Measurements from ENCODE around the gene ASCC1.

The ASCC1 gene

DNA sequence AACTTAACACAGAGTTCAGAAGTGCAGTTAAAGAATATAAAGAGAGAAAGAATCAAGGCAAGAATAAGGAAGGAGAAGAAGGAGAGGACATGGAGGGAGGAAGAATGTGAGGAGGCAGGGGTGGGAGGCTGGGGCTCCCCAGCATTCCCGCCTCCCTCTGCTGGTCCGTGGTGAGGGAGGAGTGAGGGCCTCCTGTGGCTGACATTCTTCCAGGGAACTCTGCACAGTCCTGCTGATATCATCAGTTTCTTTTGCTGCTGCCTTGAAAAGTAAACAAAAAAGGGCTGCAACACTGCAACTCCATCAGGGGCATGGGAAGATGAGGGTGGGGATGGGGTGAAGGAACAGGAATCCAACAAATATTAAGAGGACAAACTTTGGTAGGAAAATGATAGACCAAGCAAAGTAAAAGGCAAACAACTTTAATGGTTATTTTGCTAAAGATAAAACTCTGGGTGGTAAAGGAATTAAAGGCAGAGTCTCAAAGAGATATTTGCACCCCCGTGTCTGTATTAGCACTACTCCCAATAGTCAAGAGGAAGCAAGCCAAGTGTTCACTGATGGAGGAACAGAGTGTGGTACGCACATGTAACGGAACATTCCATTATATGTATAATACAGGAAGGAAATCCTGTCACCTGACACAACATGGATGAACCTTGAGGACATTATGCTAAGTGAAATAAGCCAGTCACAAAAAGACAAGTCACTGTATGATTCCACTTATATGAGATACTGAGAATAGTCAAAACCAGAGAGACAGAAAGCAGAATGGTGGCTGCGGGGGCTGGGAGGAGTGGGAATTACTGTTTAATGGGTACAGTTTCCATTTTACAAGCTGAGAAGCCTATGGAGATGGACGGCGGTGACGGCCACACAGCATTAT is 119.7 kb downstream of the ASCC1 start:
- peak; percentile 43 for DNase-seq

DNA sequence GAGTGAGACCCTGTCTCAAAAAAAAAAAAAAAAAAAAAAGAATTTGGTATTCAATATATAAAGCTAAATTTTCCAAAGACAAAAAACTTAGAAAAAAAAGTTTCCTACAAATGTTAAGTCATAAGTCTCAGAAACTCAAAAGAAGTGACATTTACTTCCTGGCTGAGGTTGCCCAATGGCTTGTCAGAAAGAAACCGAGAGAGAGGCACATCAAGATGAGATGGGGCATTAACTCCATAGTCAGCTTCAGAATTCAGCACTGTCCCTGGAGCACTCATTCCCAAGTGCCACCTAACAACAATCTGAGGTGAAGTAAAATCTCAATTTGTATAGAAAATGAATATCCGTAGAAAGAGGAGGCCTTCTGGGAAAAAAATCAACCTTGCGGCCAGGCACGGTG is 120.9 kb downstream of the ASCC1 start:
- no peak for DNase-seq

DNA sequence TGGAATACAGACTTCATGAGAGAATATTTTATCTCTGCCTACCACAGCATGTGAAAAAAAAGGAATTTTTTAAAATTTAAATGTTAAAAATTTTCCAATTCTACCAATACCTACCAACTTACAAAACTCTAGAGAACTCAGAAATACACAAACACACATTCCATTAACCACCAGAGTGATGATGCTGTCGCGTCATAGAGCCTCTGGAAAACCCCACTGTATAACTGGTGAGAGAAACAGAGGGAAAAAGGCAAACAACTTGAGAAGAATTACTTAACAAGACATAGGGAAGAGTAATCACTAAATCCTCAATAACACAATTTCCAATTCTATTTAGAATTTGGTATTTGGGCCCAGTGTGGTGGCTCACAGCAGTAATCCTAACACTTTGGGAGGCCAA is 121.5 kb downstream of the ASCC1 start:
- no peak for DNase-seq

DNA sequence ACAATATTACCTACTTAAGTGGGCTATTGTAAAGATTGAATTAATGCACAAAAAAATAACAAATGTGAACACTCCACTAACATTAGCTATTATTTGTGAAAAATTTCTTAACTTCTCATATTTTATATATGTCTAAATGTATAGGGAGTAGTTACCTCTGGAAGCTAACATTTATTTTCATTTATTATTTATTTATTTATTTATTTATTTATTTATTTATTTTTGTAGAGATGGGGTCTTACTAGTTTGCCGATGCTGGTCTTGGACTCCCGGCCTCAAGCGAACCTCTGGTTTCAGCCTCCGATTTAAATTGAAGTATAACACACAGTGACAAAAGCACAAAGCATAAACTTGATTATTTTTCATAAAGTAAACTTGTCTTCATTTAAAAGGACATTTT is 122.6 kb downstream of the ASCC1 start:
- no peak for DNase-seq

DNA sequence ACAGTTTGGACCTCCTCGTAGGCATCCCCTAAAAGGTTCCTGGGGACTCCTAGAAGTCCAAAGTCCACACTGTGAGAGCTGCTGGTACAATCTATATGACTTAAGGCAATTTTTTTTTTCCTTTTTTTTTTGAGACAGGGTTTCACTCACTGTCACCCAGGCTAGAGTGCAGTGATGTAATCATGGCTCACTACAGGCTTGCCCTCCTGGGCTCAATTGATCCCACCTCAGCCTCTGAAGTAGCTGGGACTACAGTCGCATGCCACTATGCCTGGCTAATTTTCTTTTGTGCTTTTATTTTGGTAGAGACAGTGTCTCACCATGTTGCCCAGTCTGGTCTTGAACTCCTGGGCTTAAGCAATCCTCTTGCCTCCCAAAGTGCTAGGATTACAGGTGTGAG is 123.1 kb downstream of the ASCC1 start:
- no peak for DNase-seq

DNA sequence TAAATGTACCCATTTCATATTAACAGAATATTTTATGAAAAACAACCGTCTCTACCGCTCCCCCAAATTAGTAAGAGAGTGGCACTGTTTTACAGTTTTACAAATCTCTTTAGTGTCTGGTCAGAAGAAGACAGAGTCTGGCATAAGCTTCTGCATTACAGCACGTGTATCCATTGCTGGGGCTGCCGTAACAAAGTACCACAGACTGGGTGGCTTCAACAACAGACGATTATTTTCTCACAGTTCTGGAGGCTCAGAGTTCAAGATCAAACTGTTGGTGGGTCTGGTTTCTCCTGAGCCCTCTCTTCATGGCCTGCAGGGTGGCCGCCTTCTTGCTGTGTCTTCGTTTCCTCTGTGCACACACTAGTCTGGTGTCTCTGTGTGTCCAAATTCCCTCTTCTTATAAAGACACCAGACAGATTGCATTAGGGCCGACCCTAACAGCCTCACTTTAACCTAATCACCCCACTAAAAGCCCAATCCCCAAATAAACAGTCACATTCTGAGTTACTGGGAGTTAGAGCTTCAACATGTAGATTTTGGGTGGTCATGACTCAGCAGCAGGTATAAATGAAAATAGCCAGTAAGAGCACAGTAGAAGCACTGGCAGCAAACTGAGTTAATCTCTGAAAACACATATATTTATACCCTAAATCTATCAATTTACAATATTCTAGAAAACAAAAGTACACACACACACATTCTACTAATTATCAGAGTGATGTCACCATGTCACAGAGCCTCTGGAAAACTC is 123.7 kb downstream of the ASCC1 start:
- DNase-seq, result no peak

DNA sequence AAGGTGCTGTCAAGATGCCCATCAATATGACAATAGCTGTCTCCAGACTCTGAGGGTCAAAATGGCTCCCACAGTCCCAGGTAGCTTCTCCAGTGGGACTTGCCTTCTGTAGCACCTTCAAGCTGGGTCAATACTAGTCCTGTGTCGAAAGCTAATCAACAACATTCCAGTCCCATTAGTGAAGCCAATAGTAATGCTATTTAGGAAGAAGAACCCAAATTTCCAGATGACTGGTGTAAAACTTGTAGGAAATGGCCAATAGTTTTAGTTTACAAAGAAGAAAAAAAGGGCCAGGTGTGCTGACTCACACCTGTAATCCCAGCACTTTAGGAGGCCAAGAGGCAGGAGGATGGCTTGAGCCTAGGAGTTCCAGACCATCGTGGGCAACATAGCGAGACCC is 125.8 kb downstream of the ASCC1 start:
- DNase-seq, result no peak

DNA sequence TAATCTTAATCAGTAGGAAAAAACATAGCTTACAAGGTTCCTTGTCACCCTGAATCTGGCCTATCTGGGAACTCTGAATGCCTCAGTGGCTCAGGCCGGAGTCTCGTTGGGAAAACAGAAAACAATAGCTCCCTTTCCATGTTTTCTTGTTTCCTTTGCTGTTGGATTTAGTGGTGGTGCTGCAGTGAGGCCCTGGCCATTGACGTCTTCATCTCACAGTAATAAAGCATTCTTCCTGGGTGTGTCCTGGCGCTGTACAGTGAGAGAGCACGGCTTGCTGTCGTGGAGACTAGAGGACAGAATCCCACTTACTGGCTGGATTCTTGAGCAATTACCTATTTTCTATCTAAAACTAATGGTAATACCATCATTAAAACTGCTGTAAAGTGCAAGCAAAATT is 126.5 kb downstream of the ASCC1 start:
- DNase-seq, result no peak

DNA sequence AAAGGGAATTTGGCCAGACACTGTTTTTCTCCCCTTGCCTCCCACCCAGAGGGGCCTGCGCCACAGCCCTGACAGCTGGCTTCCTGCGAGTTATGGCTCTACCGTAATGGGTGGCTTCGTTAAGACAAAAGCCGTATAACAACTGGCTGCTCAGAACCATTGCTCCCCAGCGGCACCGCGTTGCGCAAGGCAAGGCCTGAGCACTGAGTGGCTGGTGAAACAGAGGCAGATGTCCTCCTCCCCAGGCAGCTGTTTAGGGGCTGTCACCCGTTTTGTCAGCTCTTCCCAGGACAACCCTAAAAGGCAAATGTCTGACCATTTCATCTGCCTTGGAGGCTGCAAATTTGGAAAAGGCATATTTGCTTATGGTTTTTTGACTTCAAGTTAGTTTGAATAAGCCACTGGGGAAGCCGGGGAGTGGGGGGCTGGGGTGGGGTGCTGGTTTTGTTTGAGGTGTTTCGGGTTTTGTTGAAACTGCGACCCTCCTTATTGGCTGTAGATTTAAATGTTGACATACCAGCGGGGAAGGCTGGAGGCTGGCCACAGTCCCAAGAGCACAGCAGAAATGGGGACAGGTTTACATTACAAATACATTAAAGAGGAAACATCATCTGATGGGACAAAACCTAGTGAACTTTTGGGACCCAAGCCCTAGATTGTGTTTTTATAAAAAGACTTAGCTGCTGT is 127.0 kb downstream of the ASCC1 start:
- no peak for DNase-seq

DNA sequence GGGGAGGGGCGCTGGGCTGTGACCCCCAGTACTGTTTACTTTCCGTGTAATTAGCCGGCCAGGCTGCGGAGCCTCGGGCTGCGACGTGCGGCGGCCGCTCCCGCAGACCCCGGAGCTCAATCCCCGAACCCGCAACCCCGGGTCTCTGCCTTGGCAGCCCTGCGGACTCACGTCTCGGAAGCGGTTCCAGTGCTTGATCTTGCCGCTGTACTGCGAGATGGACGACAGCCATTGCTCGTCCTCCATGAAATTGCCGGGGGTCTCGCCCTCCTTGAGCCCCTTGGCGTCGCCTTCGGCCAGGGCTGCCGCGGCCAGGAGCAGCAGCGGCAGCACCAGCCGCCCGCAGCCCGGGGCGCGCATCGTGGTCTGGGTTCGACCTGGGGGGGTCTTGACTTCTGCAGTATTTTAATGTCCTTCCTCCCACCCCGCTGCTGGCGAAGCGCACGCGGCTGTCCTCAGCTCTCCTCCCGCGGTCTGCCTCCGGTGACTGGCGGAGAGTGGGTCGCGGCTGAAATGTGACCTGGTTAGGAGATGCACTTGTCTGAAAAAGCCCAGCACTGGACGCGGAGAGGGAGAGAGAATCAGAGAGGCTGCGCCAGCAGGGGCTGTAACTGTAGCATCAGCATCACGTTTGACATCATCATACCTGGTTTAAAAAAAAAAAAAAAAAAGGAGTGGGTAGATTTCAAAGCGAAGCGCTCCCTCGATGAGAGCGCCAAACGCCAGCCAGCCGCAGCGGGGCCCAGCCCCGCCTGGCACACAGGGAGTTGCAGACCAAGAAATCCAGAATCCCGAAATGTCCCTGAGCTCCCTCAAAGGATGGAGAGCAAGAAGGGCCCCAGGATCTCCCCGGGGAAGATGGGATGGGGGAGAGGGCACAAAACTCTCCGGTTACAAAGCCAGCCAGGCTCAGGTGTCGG is 127.8 kb downstream of the ASCC1 start, which contains the start of gene SPOCK2:
Gene SPOCK2, minus strand, starts transcription at position 583 of the 920 bp plus-strand sequence. Its CDS starts 223 bp downstream, at position 360.
- DNase-seq, result peak; percentile 7

DNA sequence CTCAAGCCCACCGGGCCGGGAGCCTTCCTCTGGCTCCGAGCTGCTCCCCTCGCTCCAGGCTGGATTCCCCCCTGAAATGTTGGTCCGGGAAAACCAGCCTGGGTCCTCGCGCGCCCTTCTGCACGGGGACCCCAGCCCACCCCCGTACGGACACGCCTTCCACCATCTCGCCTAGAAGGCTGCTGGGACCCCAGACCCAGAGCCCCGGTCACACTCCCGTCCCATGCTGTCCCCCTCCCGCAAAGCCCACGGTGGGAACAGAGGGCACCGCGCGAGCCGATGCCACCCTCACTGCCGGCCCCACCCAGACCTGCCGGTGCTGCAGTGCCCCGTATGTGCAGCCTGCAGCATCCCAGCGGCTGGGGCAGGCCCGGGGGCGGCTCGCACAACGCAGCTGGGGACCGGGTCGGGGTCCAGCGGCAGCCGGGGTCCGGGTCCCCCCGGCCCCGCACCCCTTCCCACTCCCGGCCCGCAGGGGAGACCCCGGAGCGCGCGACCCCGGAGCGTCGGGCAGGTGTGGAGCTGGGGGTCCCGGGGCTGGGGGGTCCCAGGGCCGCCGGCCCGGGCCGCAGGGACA is 128.6 kb downstream of the ASCC1 start:
- DNase-seq, result no peak

DNA sequence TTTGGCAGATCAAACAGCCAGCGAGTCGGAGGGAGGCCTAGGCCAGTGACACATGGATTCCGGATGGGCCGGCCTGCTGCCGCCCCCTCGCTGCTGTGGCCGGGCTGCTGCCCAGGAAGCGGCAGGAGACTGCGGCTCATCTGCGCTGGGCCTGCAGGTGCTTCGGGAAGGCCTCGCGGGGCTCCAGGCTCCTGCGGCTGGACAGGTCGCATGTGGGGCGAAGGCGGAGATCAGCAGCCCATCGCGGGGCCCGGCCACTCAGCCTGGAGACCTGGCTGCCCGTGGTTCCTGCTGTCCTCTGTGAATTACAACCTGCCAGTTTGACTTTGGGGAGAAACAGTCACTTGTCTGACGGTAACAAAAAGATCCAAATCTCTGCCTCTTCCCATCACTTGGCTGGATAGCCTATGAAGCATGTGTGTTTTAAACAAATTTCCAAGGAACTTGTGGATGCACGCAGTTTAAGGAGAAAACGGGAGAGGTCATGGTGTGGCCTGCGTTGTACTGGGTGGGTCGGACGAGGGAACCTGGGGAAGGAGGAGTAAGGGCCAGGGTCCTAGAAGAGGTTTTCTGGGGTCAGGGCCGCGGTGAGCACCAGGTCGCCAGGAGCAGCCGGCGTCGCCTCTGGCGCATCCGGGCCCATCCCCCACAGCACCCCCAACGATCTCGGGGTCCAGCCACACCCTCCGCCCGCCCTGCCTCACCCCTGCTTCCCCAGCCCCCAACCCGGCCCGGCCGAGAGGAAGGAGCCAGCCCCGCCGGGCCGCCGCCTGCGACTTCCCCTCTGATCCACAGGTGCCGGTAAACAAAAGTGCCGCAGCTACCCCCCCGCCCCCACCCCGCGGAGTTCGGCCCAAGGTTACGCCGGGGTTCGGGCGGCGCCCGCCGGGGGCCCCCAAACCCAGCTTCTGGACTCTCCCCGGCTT is 129.3 kb downstream of the ASCC1 start:
- DNase-seq, result no peak

DNA sequence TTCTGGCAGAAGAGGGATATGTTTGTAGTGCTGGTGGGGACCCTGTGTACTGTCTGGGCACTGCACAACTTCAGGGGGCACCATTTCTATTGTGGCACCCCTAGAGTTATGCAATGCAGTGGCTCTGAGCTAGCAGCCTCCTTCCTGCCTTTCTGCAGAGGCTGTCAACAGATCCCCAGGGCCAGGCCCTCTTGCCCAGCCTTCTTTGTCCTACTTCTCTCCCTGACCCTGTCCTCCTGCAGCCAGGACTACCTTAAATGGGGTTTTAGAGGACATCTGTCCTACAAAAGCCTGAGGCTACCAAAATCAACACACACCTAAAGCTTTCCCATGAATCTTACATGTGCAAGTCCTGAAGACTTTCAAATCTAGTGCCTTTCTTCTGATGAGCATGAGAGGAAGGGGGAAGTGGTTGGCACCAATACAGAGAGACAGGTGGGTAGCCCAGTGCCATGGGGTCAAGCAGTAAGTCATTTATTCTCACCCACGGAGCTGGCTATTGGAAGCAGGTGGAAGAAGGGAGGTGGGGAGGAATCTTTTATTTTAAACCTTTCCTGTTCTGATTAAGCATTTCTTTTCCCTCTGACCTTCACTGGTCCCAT is 130.1 kb downstream of the ASCC1 start:
- no peak for DNase-seq

DNA sequence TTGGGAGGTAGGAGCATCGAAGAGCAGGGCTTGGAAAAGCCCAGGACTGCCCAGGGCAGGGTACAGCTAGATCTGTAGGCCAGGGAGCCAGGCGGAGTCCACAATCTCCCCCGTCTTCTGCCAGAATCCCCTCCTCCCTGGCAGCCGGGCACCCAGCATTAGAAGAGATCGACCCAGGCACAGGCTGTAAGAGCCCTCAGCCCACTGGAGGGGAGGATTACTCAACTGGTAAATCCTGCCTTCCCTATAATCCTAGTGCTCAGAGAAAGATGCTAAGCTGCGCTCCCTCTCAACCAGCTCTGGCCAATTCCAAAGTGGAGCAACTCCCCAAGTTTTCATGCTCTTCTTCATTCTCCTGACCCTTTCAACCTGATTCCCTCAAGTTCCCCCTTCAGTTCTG is 130.9 kb downstream of the ASCC1 start:
- DNase-seq, result no peak

DNA sequence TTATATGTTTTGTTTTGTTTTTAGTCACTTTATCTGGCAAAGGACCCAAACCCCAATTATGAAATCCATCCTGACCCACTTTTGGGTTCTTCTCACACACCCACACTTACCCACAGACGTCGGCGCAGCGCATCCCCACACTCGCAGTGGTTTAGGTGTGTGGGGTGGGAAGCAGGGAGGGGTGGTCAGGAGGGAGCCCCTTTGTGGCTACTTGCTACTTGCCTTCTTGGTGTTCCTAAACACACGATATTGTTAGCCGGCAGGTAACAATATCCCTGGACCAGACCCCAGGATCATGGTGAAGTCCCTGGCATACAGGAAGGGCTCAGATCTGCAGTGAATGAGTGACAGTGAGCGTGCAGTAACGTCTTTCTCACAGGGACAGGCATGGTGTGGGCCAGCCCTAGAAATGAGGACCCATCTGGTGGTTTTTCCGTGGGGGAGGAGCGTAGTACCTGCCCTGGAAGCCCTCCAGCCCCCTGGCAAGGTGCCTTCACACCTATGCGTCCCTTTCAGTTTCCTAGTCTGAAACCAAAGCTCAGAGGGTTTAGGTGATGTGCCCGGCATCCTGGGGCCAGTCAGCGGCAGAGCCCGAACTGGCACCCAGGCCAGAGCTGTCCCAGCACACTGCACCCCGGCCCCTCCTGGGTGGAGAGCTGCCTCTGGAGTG is 132.2 kb downstream of the ASCC1 start:
- no peak for DNase-seq

DNA sequence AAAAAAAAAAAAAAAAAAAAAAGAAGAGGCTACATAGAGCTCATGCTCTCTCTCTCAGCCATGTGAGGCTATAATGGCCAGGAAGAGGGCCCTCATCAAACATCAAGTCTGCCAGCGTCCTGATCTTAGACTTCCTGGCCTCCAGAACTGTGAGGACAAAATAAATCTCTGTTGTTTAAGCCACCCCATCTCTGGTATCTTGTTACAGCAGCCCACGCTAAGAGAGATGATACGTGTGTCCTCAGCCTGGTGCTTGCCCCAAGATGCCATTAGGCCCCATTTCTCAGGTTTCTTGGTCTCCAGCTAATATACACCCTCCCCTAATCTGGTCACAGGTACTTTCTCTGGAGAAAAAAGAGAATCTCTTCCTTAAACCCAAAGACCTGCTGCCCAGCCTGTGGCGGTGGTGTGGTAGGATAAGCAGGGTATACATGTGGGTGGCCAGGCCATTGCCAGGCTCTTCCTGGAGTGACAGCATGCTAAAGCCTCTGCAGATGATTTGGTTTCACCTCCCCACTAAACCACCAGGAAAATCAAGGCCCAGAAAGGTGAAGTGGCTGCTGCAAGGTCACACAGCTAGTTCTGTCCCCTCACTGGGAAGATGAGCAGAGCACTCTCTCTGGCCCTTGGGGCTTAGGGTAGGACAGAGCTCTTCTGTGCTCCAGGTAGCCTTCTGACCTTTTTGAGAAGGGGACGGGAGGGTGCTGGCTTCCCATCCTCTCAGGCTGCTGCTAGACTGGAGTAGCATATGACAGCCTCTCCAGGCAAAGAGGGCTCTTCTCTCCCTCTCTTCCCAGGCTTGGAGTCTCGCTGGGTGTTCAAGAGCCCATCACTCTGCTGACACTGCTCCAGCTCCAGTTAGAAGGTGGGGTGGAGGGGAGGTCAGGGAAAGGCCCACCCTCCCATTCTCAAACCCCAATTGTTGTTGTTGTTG is 133.0 kb downstream of the ASCC1 start:
- no peak for DNase-seq

DNA sequence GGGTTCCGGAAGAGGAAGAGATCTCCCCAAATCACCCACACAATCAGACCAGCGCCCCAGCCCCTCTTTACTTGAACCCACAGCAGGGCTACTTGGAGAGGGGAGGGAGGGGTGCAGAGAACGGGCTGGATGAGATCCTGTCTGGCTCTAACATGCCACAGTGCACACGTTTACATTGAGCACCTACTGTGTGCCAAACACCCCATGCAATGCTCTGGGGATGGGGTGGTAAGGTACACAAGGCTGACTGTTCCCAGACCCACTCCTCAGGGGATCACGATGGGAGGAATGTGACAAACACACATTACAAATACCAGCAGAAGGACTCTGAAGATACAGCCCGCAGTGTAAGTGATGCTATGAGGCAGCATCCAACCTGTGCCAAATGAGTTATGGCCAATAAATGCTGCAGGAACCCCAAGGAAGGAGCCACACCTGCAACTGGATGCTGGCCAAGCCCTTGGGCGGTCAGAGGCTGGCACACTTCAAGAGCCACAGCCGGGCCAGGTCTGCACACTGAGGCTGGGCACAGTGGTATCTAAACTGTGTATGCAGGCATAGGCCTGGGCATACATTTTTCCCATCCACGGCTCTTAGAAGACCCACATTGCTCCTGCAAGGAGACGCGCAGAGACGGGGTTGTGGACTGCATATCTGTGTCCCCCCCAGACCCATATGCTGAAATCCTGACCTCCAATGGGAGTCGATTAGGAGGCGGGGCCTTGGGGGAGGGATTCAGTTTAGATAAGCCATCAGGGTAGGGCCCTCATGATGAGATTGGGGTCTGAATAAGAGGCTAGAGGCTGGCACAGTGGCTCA is 134.1 kb downstream of the ASCC1 start:
- no peak for DNase-seq

All from fibroblast of skin of back (primary cell).